Measurements from ENCODE around the gene NR1H4.
A peak's percentile ranks its signal among the peaks of the same experiment; 100 is the strongest.

Gene NR1H4

DNA sequence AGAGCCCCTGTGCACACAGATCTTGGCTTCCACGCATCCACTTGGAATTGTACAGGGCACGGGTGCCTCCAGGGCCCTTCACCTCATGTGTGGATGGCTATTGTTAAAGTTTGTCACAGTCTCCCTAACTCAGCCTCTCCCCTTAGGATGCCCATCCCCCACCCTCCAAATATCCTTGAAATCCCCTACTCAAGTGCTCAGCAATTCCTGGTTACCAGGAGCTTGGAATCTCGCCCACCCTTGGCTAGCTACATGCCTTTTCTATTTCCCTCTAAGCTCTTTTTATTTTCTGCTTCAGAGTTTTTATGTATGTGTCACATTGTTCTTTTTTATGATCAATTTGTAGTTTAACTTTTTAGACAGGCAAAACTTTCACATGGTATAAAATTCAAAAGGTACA is 13.0 kb upstream of the NR1H4 start:
- H3K27ac ChIP-seq (ENCODE audit: low read depth, low read length): no peak overlapping the region

DNA sequence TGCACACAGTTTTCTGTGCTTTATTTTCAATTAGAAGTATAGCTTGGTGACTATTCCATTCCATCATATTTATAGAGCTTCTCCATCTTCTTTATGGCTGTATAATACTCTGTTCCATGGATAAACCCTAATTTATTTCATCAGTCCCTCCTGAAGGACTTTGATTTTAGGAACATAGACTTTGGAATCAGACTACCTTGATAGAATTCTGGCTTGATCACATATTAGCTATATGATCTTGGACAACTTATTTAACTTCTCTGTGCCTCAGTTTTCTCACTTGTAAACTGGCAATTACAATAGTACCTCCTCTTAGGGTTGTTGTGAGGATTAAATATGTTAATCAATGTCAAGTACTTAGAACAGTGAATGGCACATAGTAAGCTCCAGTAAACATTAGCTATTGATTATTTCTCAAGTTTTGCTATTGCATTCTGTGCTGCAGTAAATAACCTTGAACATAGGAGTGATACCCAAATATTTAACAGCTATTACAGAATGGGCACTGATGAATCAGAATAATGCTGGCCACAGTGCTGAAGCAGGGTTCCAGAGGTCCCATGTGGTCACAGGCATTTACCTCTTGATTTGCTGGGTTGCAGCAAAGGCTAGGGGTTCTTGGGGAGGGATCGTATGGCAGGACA is 12.2 kb upstream of the NR1H4 start:
- no peaks in the 10 kb centered on the region for H3K79me1 ChIP-seq (ENCODE audit: low read length)
- no peak overlapping the region for H3K23ac ChIP-seq (ENCODE audit: low read length)
- H3K9ac ChIP-seq (ENCODE audit: low read length): no peak overlapping the region
- H3K4me2 ChIP-seq (ENCODE audit: low read length): no peak overlapping the region
- no peak overlapping the region for H3K56ac ChIP-seq (ENCODE audit: low read length)
- H2BK15ac ChIP-seq (replicated peaks; ENCODE audit: low read depth): no peak overlapping the region
- no peak overlapping the region for H2BK5ac ChIP-seq (ENCODE audit: low read length)
- H2BK120ac ChIP-seq (ENCODE audit: low read depth, low read length): no peak overlapping the region
- H4K8ac ChIP-seq (ENCODE audit: low read depth, low read length): no peak overlapping the region
- no peak overlapping the region for H3K4me3 ChIP-seq (ENCODE audit: low read length)
- H3K27me3 ChIP-seq (ENCODE audit: insufficient read depth, low read length, poor library complexity): no peaks in the 10 kb centered on the region
- no peaks in the 10 kb centered on the region for H3K36me3 ChIP-seq (ENCODE audit: control insufficient read depth, insufficient read depth, low read length)
- H3K79me2 ChIP-seq (ENCODE audit: control insufficient read depth, insufficient read depth, low read length): no peaks in the 10 kb centered on the region
- H3K4ac ChIP-seq (ENCODE audit: low read depth, low read length): no peak overlapping the region
- no peaks in the 10 kb centered on the region for H3K4me1 ChIP-seq (ENCODE audit: control insufficient read depth, low read depth, low read length)
- no peak overlapping the region for H3K27ac ChIP-seq (ENCODE audit: low read depth, low read length)
- H2AK5ac ChIP-seq (ENCODE audit: low read length): no peak overlapping the region
- H4K5ac ChIP-seq (ENCODE audit: low read length): no peak overlapping the region
- no peak overlapping the region for H3K18ac ChIP-seq (ENCODE audit: low read length)
- no CpG with 5 or more reads among the region's 1 CpG for WGBS (ENCODE audit: extremely low coverage, insufficient coverage, low lambda C conversion rate)
- DNase-seq: no peak

More for the DNA sequence above, 13.0 kb upstream of the NR1H4 start:
- Histone ChIP-seq H3K79me1 (ENCODE audit: low read length) (no peaks in the 10 kb centered on the region), H3K4me2 (ENCODE audit: low read length) (no peak overlapping the region), H4K5ac (ENCODE audit: low read length) (no peak overlapping the region), H3K23ac (ENCODE audit: low read length) (no peak overlapping the region), H3K56ac (ENCODE audit: low read length) (no peak overlapping the region), H2BK15ac (replicated peaks; ENCODE audit: low read depth) (no peak overlapping the region), H2BK5ac (ENCODE audit: low read length) (no peak overlapping the region), H3K18ac (ENCODE audit: low read length) (no peak overlapping the region), H3K4me3 (ENCODE audit: low read length) (no peak overlapping the region), H3K27me3 (ENCODE audit: insufficient read depth, low read length, poor library complexity) (no peaks in the 10 kb centered on the region), H3K4ac (ENCODE audit: low read depth, low read length) (no peak overlapping the region), H3K79me2 (ENCODE audit: control insufficient read depth, insufficient read depth, low read length) (no peaks in the 10 kb centered on the region), H2AK5ac (ENCODE audit: low read length) (no peak overlapping the region), H3K4me1 (ENCODE audit: control insufficient read depth, low read depth, low read length) (no peaks in the 10 kb centered on the region), H3K36me3 (ENCODE audit: control insufficient read depth, insufficient read depth, low read length) (no peaks in the 10 kb centered on the region), H4K8ac (ENCODE audit: low read depth, low read length) (no peak overlapping the region), H2BK120ac (ENCODE audit: low read depth, low read length) (no peak overlapping the region), H3K9ac (ENCODE audit: low read length) (no peak overlapping the region)
- no peak for DNase-seq
- WGBS (ENCODE audit: extremely low coverage, insufficient coverage, low lambda C conversion rate): no CpG with 5 or more reads among the region's 3 CpGs

DNA sequence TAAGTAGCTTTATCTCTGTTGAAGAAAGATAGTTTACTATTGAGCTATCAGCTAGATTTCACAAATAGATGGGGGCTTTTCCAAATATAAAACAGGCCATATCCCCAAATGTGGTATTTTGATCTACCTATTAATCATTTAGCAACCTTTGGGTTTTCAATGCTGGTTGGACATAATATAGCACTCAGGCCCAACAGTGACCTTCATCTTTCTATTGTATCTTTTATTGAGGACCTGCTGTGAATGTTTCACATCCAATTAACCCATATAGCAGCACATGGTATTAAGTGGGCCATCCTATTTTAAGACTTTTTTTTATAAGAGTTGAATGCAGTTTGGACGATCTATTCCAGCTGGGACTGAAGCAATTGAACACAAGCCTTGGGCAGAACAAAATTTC is 10.0 kb upstream of the NR1H4 start:
- no peak overlapping the region for H2BK15ac ChIP-seq (replicated peaks; ENCODE audit: low read depth)
- WGBS (ENCODE audit: extremely low coverage, insufficient coverage, low lambda C conversion rate): no CpG with 5 or more reads among the region's 1 CpG
- H3K79me2 ChIP-seq (ENCODE audit: control insufficient read depth, insufficient read depth, low read length): no peaks in the 10 kb centered on the region
- H3K4me2 ChIP-seq (ENCODE audit: low read length): no peak overlapping the region
- H3K36me3 ChIP-seq (ENCODE audit: control insufficient read depth, insufficient read depth, low read length): no peaks in the 10 kb centered on the region
- H2BK120ac ChIP-seq (ENCODE audit: low read depth, low read length): no peak overlapping the region
- no peaks in the 10 kb centered on the region for H3K79me1 ChIP-seq (ENCODE audit: low read length)
- H3K27me3 ChIP-seq (ENCODE audit: insufficient read depth, low read length, poor library complexity): no peaks in the 10 kb centered on the region
- no peak overlapping the region for H3K56ac ChIP-seq (ENCODE audit: low read length)
- no peak overlapping the region for H2BK5ac ChIP-seq (ENCODE audit: low read length)
- peaks cover 2% of the 10 kb centered on the region for H3K4me1 ChIP-seq (ENCODE audit: control insufficient read depth, low read depth, low read length)
- H3K4me3 ChIP-seq (ENCODE audit: low read length): no peak overlapping the region
- no peak overlapping the region for H3K27ac ChIP-seq (ENCODE audit: low read depth, low read length)
- DNase-seq: no peak
- H3K23ac ChIP-seq (ENCODE audit: low read length): no peak overlapping the region
- no peak overlapping the region for H3K9ac ChIP-seq (ENCODE audit: low read length)
- H3K4ac ChIP-seq (ENCODE audit: low read depth, low read length): no peak overlapping the region
- H4K5ac ChIP-seq (ENCODE audit: low read length): no peak overlapping the region
- H2AK5ac ChIP-seq (ENCODE audit: low read length): no peak overlapping the region
- H4K8ac ChIP-seq (ENCODE audit: low read depth, low read length): no peak overlapping the region
- H3K18ac ChIP-seq (ENCODE audit: low read length): no peak overlapping the region

DNA sequence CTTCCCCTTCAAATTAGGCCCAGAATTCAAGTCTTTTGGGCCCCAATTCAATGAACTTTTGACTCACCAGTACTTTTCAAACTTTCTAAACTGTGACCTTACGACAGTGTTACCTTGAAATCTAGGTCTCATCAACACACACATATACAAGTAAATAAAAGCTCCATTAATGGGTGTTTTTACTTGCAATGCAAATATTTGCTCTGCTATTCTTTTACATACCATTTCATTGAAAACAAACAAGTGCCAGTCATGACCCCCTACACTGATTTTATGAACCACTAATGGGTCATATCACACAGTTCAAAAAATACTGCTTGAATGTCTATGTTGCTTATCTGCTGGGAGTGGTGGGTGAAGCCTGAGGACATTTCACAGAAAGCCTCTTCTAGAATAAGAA is 9.1 kb upstream of the NR1H4 start:
- Histone ChIP-seq H3K79me2 (ENCODE audit: control insufficient read depth, insufficient read depth, low read length) (no peaks in the 10 kb centered on the region), H3K23ac (ENCODE audit: low read length) (no peak overlapping the region), H3K9ac (ENCODE audit: low read length) (no peak overlapping the region), H3K79me1 (ENCODE audit: low read length) (no peaks in the 10 kb centered on the region), H3K18ac (ENCODE audit: low read length) (no peak overlapping the region), H3K27ac (ENCODE audit: low read depth, low read length) (no peak overlapping the region), H3K4ac (ENCODE audit: low read depth, low read length) (no peak overlapping the region), H2BK5ac (ENCODE audit: low read length) (no peak overlapping the region), H2AK5ac (ENCODE audit: low read length) (no peak overlapping the region), H4K8ac (ENCODE audit: low read depth, low read length) (no peak overlapping the region), H3K4me2 (ENCODE audit: low read length) (no peak overlapping the region), H2BK15ac (replicated peaks; ENCODE audit: low read depth) (no peak overlapping the region), H2BK120ac (ENCODE audit: low read depth, low read length) (no peak overlapping the region), H3K36me3 (ENCODE audit: control insufficient read depth, insufficient read depth, low read length) (no peaks in the 10 kb centered on the region), H3K56ac (ENCODE audit: low read length) (no peak overlapping the region), H4K5ac (ENCODE audit: low read length) (no peak overlapping the region), H3K4me3 (ENCODE audit: low read length) (no peak overlapping the region), H3K27me3 (ENCODE audit: insufficient read depth, low read length, poor library complexity) (no peaks in the 10 kb centered on the region), H3K4me1 (ENCODE audit: control insufficient read depth, low read depth, low read length) (peaks cover 3% of the 10 kb centered on the region)
- WGBS (ENCODE audit: extremely low coverage, insufficient coverage, low lambda C conversion rate): no CpG with 5 or more reads among the region's 1 CpG
- DNase-seq: no peak

DNA sequence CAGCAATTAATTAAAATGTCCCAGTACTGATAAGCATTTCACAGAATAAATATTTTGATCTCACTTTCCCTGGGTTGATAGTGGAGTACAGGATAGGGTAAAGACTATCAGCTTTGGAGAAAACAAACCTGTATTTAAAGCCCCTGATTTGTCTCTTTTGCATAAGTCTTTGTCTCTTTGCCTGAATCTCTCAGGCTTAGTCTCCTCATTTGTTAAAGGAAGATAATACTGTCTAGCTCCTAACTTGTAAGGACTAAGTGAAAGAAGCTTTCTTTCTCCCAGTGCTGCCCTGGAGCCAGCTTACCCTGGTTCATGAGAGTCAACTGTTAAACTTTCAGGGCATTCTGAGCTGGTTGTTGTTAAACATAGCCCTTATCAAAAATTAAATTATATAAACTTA is 5.5 kb upstream of the NR1H4 start:
- no peak overlapping the region for H4K8ac ChIP-seq (ENCODE audit: low read depth, low read length)
- no peaks in the 10 kb centered on the region for H3K79me2 ChIP-seq (ENCODE audit: control insufficient read depth, insufficient read depth, low read length)
- H3K27ac ChIP-seq (ENCODE audit: low read depth, low read length): no peak overlapping the region

DNA sequence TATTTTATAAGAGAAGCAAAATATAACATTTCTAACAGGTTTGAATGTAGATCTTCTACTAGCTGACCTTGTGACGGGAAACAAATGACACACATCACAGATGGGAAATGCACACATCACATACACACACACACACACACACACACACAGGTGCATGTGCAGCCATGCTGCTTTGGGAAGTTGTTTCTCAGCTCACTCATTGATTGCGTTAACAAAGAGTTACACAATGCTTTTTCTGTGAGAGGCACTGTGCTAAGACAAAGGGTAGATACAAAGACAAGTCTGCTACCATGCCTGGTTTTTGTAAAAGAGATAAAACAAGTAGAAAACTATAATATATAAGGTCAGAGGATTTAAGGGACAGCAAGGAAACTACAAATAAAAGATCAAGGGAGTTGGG is 1.3 kb upstream of the NR1H4 start:
- no peaks in the 10 kb centered on the region for H3K79me2 ChIP-seq (ENCODE audit: control insufficient read depth, insufficient read depth, low read length)
- no peak overlapping the region for H4K8ac ChIP-seq (ENCODE audit: low read depth, low read length)
- no peaks in the 10 kb centered on the region for H3K27me3 ChIP-seq (ENCODE audit: insufficient read depth, low read length, poor library complexity)
- no peaks in the 10 kb centered on the region for H3K79me1 ChIP-seq (ENCODE audit: low read length)
- no peak overlapping the region for H2BK120ac ChIP-seq (ENCODE audit: low read depth, low read length)
- H2AK5ac ChIP-seq (ENCODE audit: low read length): no peak overlapping the region
- no peak overlapping the region for H3K4me3 ChIP-seq (ENCODE audit: low read length)
- H3K18ac ChIP-seq (ENCODE audit: low read length): no peak overlapping the region
- DNase-seq: no peak
- H3K36me3 ChIP-seq (ENCODE audit: control insufficient read depth, insufficient read depth, low read length): no peaks in the 10 kb centered on the region
- no peak overlapping the region for H3K56ac ChIP-seq (ENCODE audit: low read length)
- no peak overlapping the region for H2BK15ac ChIP-seq (replicated peaks; ENCODE audit: low read depth)
- no CpG with 5 or more reads among the region's 2 CpGs for WGBS (ENCODE audit: extremely low coverage, insufficient coverage, low lambda C conversion rate)
- H3K23ac ChIP-seq (ENCODE audit: low read length): no peak overlapping the region
- no peak overlapping the region for H3K9ac ChIP-seq (ENCODE audit: low read length)
- no peak overlapping the region for H4K5ac ChIP-seq (ENCODE audit: low read length)
- H3K4ac ChIP-seq (ENCODE audit: low read depth, low read length): no peak overlapping the region
- H2BK5ac ChIP-seq (ENCODE audit: low read length): no peak overlapping the region
- H3K27ac ChIP-seq (ENCODE audit: low read depth, low read length): no peak overlapping the region
- H3K4me2 ChIP-seq (ENCODE audit: low read length): no peak overlapping the region
- H3K4me1 ChIP-seq (ENCODE audit: control insufficient read depth, low read depth, low read length): peaks cover 3% of the 10 kb centered on the region

More for the DNA sequence above, 5.5 kb upstream of the NR1H4 start:
- Histone ChIP-seq H3K27me3 (ENCODE audit: insufficient read depth, low read length, poor library complexity) (no peaks in the 10 kb centered on the region), H2BK15ac (replicated peaks; ENCODE audit: low read depth) (no peak overlapping the region), H3K36me3 (ENCODE audit: control insufficient read depth, insufficient read depth, low read length) (no peaks in the 10 kb centered on the region), H3K4ac (ENCODE audit: low read depth, low read length) (no peak overlapping the region), H3K4me2 (ENCODE audit: low read length) (no peak overlapping the region), H3K4me3 (ENCODE audit: low read length) (no peak overlapping the region), H4K5ac (ENCODE audit: low read length) (no peak overlapping the region), H3K23ac (ENCODE audit: low read length) (no peak overlapping the region), H3K56ac (ENCODE audit: low read length) (no peak overlapping the region), H3K4me1 (ENCODE audit: control insufficient read depth, low read depth, low read length) (peaks cover 3% of the 10 kb centered on the region), H3K79me1 (ENCODE audit: low read length) (no peaks in the 10 kb centered on the region), H2BK120ac (ENCODE audit: low read depth, low read length) (no peak overlapping the region), H2AK5ac (ENCODE audit: low read length) (no peak overlapping the region), H2BK5ac (ENCODE audit: low read length) (no peak overlapping the region), H3K18ac (ENCODE audit: low read length) (no peak overlapping the region), H3K9ac (ENCODE audit: low read length) (no peak overlapping the region)
- peak; percentile 51 for DNase-seq

All from mesendoderm (in vitro differentiated cells).